Common myeloid progenitor, CD34-positive (primary cell): Measurements from ENCODE around the gene ENPP3.
A peak's percentile ranks its signal among the peaks of the same experiment; 100 is the strongest.

Experiments
- CTCF ChIA-PET: fragments of 350-600 bp; sonication (Branson Sonifier 250); formaldehyde crosslinking; loops from one replicate; lab custom pipeline; 2021; ENCODE audit warnings: antibody characterized with exemption; lab: Charles Lee
- POLR2A ChIA-PET: fragments of 350-600 bp; sonication (Branson Sonifier 250); formaldehyde crosslinking; loops from one replicate; lab custom pipeline; 2021; ENCODE audit warnings: antibody characterized with exemption; lab: Charles Lee
- DNase-seq, 3 donors: peaks; one replicate each; pipeline versions ENCODE4 v3.0.0 to v3.0.0-alpha.2; 2013
- H3K27ac ChIP-seq, 2 experiments: 1 replicate in 1 of 2; 2 replicates in 1 of 2; pipeline ENCODE4 v1.7.0; 2013; ENCODE audit warnings: inconsistent platforms in 2 of 2, low read length in 2 of 2, mild to moderate bottlenecking in 2 of 2, low read depth in 1 of 2, moderate library complexity in 1 of 2; ENCODE audit not compliant: severe bottlenecking in 2 of 2, insufficient read depth in 1 of 2, poor library complexity in 1 of 2
- H3K27me3 ChIP-seq, 5 experiments: replicated peaks in 2 of 5; 1 replicate in 3 of 5; 2 replicates in 2 of 5; pipeline versions ENCODE4 v1.6.1 to v1.7.0; 2013; ENCODE audit warnings: low read length in 4 of 5, mild to moderate bottlenecking in 2 of 5, moderate library complexity in 2 of 5, inconsistent platforms in 1 of 5; ENCODE audit not compliant: insufficient read depth in 5 of 5, control insufficient read depth in 4 of 5
- H3K36me3 ChIP-seq, 4 experiments: 1 replicate in 2 of 4; 2 replicates in 2 of 4; pipeline versions ENCODE4 v1.6.1 to v1.7.0; 2013; ENCODE audit warnings: low read length in 3 of 4, control low read depth in 1 of 4, mild to moderate bottlenecking in 1 of 4; ENCODE audit not compliant: control insufficient read depth in 4 of 4, insufficient read depth in 4 of 4
- H3K4me1 ChIP-seq, 4 experiments: 1 replicate in 3 of 4; 2 replicates in 1 of 4; pipeline versions ENCODE4 v1.6.1 to v1.7.1; 2013; ENCODE audit warnings: low read length in 3 of 4, mild to moderate bottlenecking in 3 of 4, control low read depth in 1 of 4, inconsistent platforms in 1 of 4, moderate library complexity in 1 of 4; ENCODE audit not compliant: control insufficient read depth in 4 of 4, insufficient read depth in 4 of 4; ENCODE audit errors: control extremely low read depth in 1 of 4
- H3K4me3 ChIP-seq, 7 experiments: 1 replicate in 4 of 7; 2 replicates in 3 of 7; pipeline versions ENCODE4 v1.5.1 to v1.7.0; 2013; ENCODE audit warnings: mild to moderate bottlenecking in 7 of 7, low read length in 6 of 7, moderate library complexity in 6 of 7, inconsistent platforms in 2 of 7, low read depth in 2 of 7, control low read depth in 1 of 7; ENCODE audit not compliant: insufficient read depth in 4 of 7, control insufficient read depth in 1 of 7; ENCODE audit errors: extremely low read depth in 1 of 7
- H3K9me3 ChIP-seq, 5 experiments: 1 replicate in 4 of 5; 2 replicates in 1 of 5; pipeline versions ENCODE4 v1.6.1 to v1.7.1; 2013; ENCODE audit warnings: low read length in 4 of 5, mild to moderate bottlenecking in 2 of 5, inconsistent platforms in 1 of 5, low read depth in 1 of 5, moderate library complexity in 1 of 5; ENCODE audit not compliant: control insufficient read depth in 4 of 5, insufficient read depth in 2 of 5; ENCODE audit errors: control extremely low read depth in 1 of 5
- WGBS: methylation state at CpG from one replicate; pipeline ENCODE4 v1.1.5; 2013; ENCODE audit not compliant: insufficient coverage; 5-methylcytosine and 5-hydroxymethylcytosine counted together

ENPP3 gene

GRCh38 chr6:131717836-131718542 is 80.9 kb downstream of the ENPP3 start:
- WGBS: 100% methylated on average over 2 of the region's 3 CpGs
- no peaks in the 10 kb centered on the region for H3K9me3 ChIP-seq

GRCh38 chr6:131721161-131721560 is 84.1 kb downstream of the ENPP3 start:
- no CpG with 5 or more reads among the region's 2 CpGs for WGBS
- no peak overlapping the region for H3K4me3 ChIP-seq
- no peak for DNase-seq
- peaks cover 0 to under 1% (median 0%) of the 10 kb centered on the region in 5 experiments for H3K9me3 ChIP-seq
- no peak overlapping the region for H3K27ac ChIP-seq
- no peaks in the 10 kb centered on the region for H3K4me1 ChIP-seq
- H3K36me3 ChIP-seq: no peaks in the 10 kb centered on the region
- ChIA-PET CTCF (interaction anchor here (1.0 to 1.8 kb wide), 2 partner anchors 9 to 26 kb away, joined by 3 to 4 read pairs; no protein-coding TSS in a partner anchor), POLR2A (no interaction called here)
- H3K27me3 ChIP-seq: peaks cover 0 to 2% (median 0%) of the 10 kb centered on the region in 5 experiments

More at GRCh38 chr6:131717836-131718542, 80.9 kb downstream of the ENPP3 start:
- Histone ChIP-seq H3K4me1 (no peaks in the 10 kb centered on the region), H3K4me3 (no peak overlapping the region), H3K27me3 (peaks cover 0 to 2% (median 0%) of the 10 kb centered on the region in 5 experiments), H3K27ac (no peak overlapping the region), H3K36me3 (no peaks in the 10 kb centered on the region)
- POLR2A ChIA-PET: no interaction called here
- DNase-seq: no peak
- CTCF ChIA-PET: no interaction called here

- Histone ChIP-seq H3K4me3 (no peak overlapping the region), H3K36me3 (no peaks in the 10 kb centered on the region), H3K4me1 (no peaks in the 10 kb centered on the region), H3K9me3 (peaks cover 0 to 6% (median 0%) of the 10 kb centered on the region in 5 experiments), H3K27me3 (peaks cover 0 to 4% (median 0%) of the 10 kb centered on the region in 5 experiments), H3K27ac (no peak overlapping the region)
- ChIA-PET CTCF (interaction anchor here (1.3 kb wide), 1 partner anchor 27 kb away, joined by 5 read pairs; no protein-coding TSS in a partner anchor), POLR2A (no interaction called here)
- WGBS: 88% methylated on average over 1 of the region's 2 CpGs
- no peak for DNase-seq
These were observed 87.0 kb downstream of the ENPP3 start for GRCh38 chr6:131724114-131724513.

GRCh38 chr6:131727467-131727866 is 90.4 kb downstream of the ENPP3 start:
- Histone ChIP-seq H3K36me3 (no peaks in the 10 kb centered on the region), H3K4me3 (no peak overlapping the region), H3K9me3 (peaks cover 0 to 6% (median 0%) of the 10 kb centered on the region in 5 experiments), H3K27ac (no peak overlapping the region), H3K4me1 (peaks cover 0 to 2% (median 0%) of the 10 kb centered on the region in 4 experiments), H3K27me3 (peaks cover 0 to 4% (median 0%) of the 10 kb centered on the region in 5 experiments)
- DNase-seq: no peak
- POLR2A ChIA-PET: no interaction called here
- CTCF ChIA-PET: no interaction called here
- WGBS: no CpG with 5 or more reads among the region's 5 CpGs

- WGBS: no CpG with 5 or more reads among the region's 4 CpGs
- Histone ChIP-seq H3K36me3 (no peaks in the 10 kb centered on the region), H3K9me3 (peaks cover 0 to 6% (median 0%) of the 10 kb centered on the region in 5 experiments), H3K27me3 (peaks cover 0 to 4% (median 0%) of the 10 kb centered on the region in 5 experiments), H3K4me1 (peaks cover 0 to 2% (median 0%) of the 10 kb centered on the region in 4 experiments), H3K27ac (no peak overlapping the region), H3K4me3 (no peak overlapping the region)
- ChIA-PET POLR2A (no interaction called here), CTCF (no interaction called here)
- DNase-seq: no peak
These were observed 90.8 kb downstream of the ENPP3 start for GRCh38 chr6:131727868-131728267.

- POLR2A ChIA-PET: no interaction called here
- H3K27me3 ChIP-seq: peaks cover 0 to 4% (median 0%) of the 10 kb centered on the region in 5 experiments
- no peaks in the 10 kb centered on the region for H3K36me3 ChIP-seq
- CTCF ChIA-PET: no interaction called here
- no peak overlapping the region for H3K27ac ChIP-seq
- WGBS: 0% methylated on average over 1 of the region's 3 CpGs
- peak in 2 of 3 donors; percentile 24 to 36 for DNase-seq
- H3K4me3 ChIP-seq: no peak overlapping the region
- H3K4me1 ChIP-seq: peaks cover 0 to 2% (median 0%) of the 10 kb centered on the region in 4 experiments
- H3K9me3 ChIP-seq: peaks cover 0 to 6% (median 0%) of the 10 kb centered on the region in 5 experiments
These were observed 91.3 kb downstream of the ENPP3 start for GRCh38 chr6:131728296-131728939.

- Histone ChIP-seq H3K36me3 (no peaks in the 10 kb centered on the region), H3K4me3 (no peak overlapping the region), H3K27me3 (peaks cover 0 to 4% (median 0%) of the 10 kb centered on the region in 5 experiments), H3K27ac (no peak overlapping the region), H3K9me3 (peaks cover 0 to 6% (median 0%) of the 10 kb centered on the region in 5 experiments), H3K4me1 (peaks cover 0 to 5% (median 0%) of the 10 kb centered on the region in 4 experiments)
- POLR2A ChIA-PET: no interaction called here
- CTCF ChIA-PET: no interaction called here
- DNase-seq: no peak
- 86% methylated on average over 1 of the region's 4 CpGs for WGBS
These were observed 92.4 kb downstream of the ENPP3 start for GRCh38 chr6:131729550-131729949.
